Gastroesophageal sphincter (tissue), 4 donors: ENCODE data around the gene RANBP9. TPM values are rescaled to one million over a fixed set of nuclear protein-coding genes. Genes with fewer than 3 reads are reported as not detected.

ENCODE experiments used
- ATAC-seq: fragments of 150-250 bp; one replicate; pipeline ENCODE4 v1.9.1; 2016; ENCODE audit warnings: mild to moderate bottlenecking, moderate library complexity
- H3K27ac ChIP-seq, 4 donors: fragments of 200-600 bp; sonication (generic) in 3 of 4; 1 replicate in 3 of 4; 2 replicates in 1 of 4; pipeline ENCODE4 v1.5.1; 2016 to 2019
- H3K27me3 ChIP-seq: fragments of 200-600 bp; sonication (generic); one replicate; pipeline ENCODE4 v1.5.1; 2019
- H3K36me3 ChIP-seq, 2 donors: fragments of 200-600 bp; sonication (generic); one replicate each; pipeline ENCODE4 v1.5.1; 2019; ENCODE audit warnings: control low read depth in 1 of 2
- H3K4me1 ChIP-seq, 3 donors: fragments of 200-600 bp; sonication (generic); 1 replicate in 2 of 3; 2 replicates in 1 of 3; pipeline ENCODE4 v1.5.1; 2016 to 2019; ENCODE audit warnings: control low read depth in 2 of 3
- H3K4me3 ChIP-seq, 2 donors: fragments of 200-600 bp; sonication (generic); one replicate each; pipeline ENCODE4 v1.5.1; 2019; ENCODE audit warnings: mild to moderate bottlenecking in 1 of 2, moderate library complexity in 1 of 2
- H3K9me3 ChIP-seq, 3 donors: fragments of 200-600 bp; sonication (generic); one replicate each; pipeline ENCODE4 v1.5.1; 2017 to 2019; ENCODE audit warnings: control low read depth in 2 of 3
- CTCF ChIP-seq, 4 experiments: fragments of 200-600 bp in 2 of 4; fragments of 450-650 bp in 2 of 4; sonication (generic) in 1 of 4; IDR thresholded peaks; one replicate each; pipeline ENCODE4 v1.5.1; 2017 to 2019; ENCODE audit warnings: antibody characterized with exemption in 4 of 4, mild to moderate bottlenecking in 2 of 4, moderate library complexity in 2 of 4
- EP300 ChIP-seq: sonication (generic); formaldehyde crosslinking; IDR thresholded peaks from one replicate; pipeline ENCODE4 v1.6.1; 2017; ENCODE audit warnings: antibody characterized with exemption, mild to moderate bottlenecking
- POLR2A ChIP-seq, 2 donors: fragments of 450-650 bp; IDR thresholded peaks; one replicate each; pipeline ENCODE4 v1.6.1; 2017; ENCODE audit warnings: antibody characterized with exemption in 2 of 2, mild to moderate bottlenecking in 2 of 2, moderate library complexity in 1 of 2
- POLR2AphosphoS5 ChIP-seq: sonication (generic); formaldehyde crosslinking; IDR thresholded peaks from one replicate; pipeline ENCODE4 v1.6.1; 2017; ENCODE audit warnings: antibody characterized with exemption
- WGBS, 2 donors: methylation state at CpG; one replicate each; pipeline ENCODE4 v1.1.5; 2018; ENCODE audit warnings: low coverage in 1 of 2; 5-methylcytosine and 5-hydroxymethylcytosine counted together
- total RNA-seq, 4 donors: library from RNA; depleted of rRNA; stranded (reverse); fragments of >200 nt; gene quantifications; one replicate each; pipeline ENCODE4 v1.1.0, GENCODE V29; 2016

The RANBP9 gene
- total RNA-seq, 4 donors from 2014 or later, result 39.1 to 59.9 (median 52.1) TPM

- TF ChIP-seq POLR2AphosphoS5 (no peak), CTCF (IDR thresholded peaks at IDR 0.05) (no peak), POLR2A (IDR thresholded peaks at IDR 0.05) (no peak), EP300 (no peak)
- no peaks in the 10 kb centered on the region for H3K9me3 ChIP-seq
- peaks cover 0 to 20% of the 10 kb centered on the region in 2 donors for H3K36me3 ChIP-seq
- no peak for ATAC-seq
- H3K27me3 ChIP-seq, result no peaks in the 10 kb centered on the region
- H3K4me1 ChIP-seq, result peaks cover 0 to 2% (median 0%) of the 10 kb centered on the region in 3 donors
- no peak overlapping the region for H3K4me3 ChIP-seq
- no peak overlapping the region for H3K27ac ChIP-seq
- WGBS, 2 donors, result 83 to 88% methylated on average over 2 of the region's 2 CpGs
These were observed 58.3 kb downstream of the RANBP9 start for GRCh38 chr6:13653296-13653695.

GRCh38 chr6:13649393-13649792 lies 62.2 kb downstream of the RANBP9 start:
- Histone ChIP-seq H3K27ac (no peak overlapping the region), H3K27me3 (no peaks in the 10 kb centered on the region), H3K4me3 (no peak overlapping the region), H3K36me3 (peaks cover 0 to 29% of the 10 kb centered on the region in 2 donors), H3K9me3 (no peaks in the 10 kb centered on the region), H3K4me1 (no peaks in the 10 kb centered on the region)
- WGBS, 2 donors, result 94 to 98% methylated on average over 3 to 4 of the region's 4 CpGs
- ATAC-seq, result no peak
- TF ChIP-seq EP300, result no peak

- no peak overlapping the region for H3K4me3 ChIP-seq
- TF ChIP-seq CTCF (IDR thresholded peaks at IDR 0.05) (no peak), POLR2AphosphoS5 (no peak), POLR2A (IDR thresholded peaks at IDR 0.05) (no peak), EP300 (no peak)
- H3K27me3 ChIP-seq, result no peaks in the 10 kb centered on the region
- H3K9me3 ChIP-seq, result no peaks in the 10 kb centered on the region
- no peak for ATAC-seq
- H3K36me3 ChIP-seq, result peaks cover 0 to 34% of the 10 kb centered on the region in 2 donors
- no peak overlapping the region for H3K27ac ChIP-seq
- H3K4me1 ChIP-seq, result no peaks in the 10 kb centered on the region
These were observed 62.8 kb downstream of the RANBP9 start for GRCh38 chr6:13648850-13649249.

GRCh38 chr6:13643125-13643524 lies 68.5 kb downstream of the RANBP9 start:
- Histone ChIP-seq H3K4me3 (no peak overlapping the region), H3K27me3 (no peaks in the 10 kb centered on the region), H3K4me1 (no peaks in the 10 kb centered on the region), H3K9me3 (no peaks in the 10 kb centered on the region), H3K36me3 (peaks cover 0 to 51% of the 10 kb centered on the region in 2 donors), H3K27ac (no peak overlapping the region)
- no peak for ATAC-seq
- WGBS, 2 donors, result 65 to 73% methylated on average over 3 of the region's 3 CpGs
- TF ChIP-seq POLR2AphosphoS5 (no peak), CTCF (IDR thresholded peaks at IDR 0.05) (no peak), POLR2A (IDR thresholded peaks at IDR 0.05) (no peak), EP300 (no peak)

GRCh38 chr6:13641315-13641714 lies 70.3 kb downstream of the RANBP9 start:
- WGBS, 2 donors, result 40 to 61% methylated on average over 5 of the region's 5 CpGs
- TF ChIP-seq CTCF (IDR thresholded peaks at IDR 0.05) (no peak), POLR2A (IDR thresholded peaks at IDR 0.05) (no peak), POLR2AphosphoS5 (no peak), EP300 (no peak)
- ATAC-seq, result no peak
- Histone ChIP-seq H3K4me1 (no peaks in the 10 kb centered on the region), H3K4me3 (no peak overlapping the region), H3K36me3 (peaks cover 0 to 69% of the 10 kb centered on the region in 2 donors), H3K9me3 (no peaks in the 10 kb centered on the region), H3K27me3 (no peaks in the 10 kb centered on the region), H3K27ac (no peak overlapping the region)
